Activated CD4-positive, alpha-beta T cell treated with anti-CD3 and anti-CD28 coated beads for 36 hours (primary cell): ENCODE results near the gene SEMA5A. TPM values are rescaled to one million over a fixed set of nuclear protein-coding genes. Genes with fewer than 3 reads are reported as not detected.

Source experiments
- ATAC-seq: fragments of 200-7000 bp; cut with Tn5 transposase; one replicate; pipeline ENCODE4 v1.10.0; 2021; ENCODE audit warnings: mild to moderate bottlenecking, moderate library complexity
- CTCF ChIA-PET: fragments of 350-600 bp; sonication (Branson Sonifier 250); formaldehyde crosslinking; loops from one replicate; lab custom pipeline; 2021; ENCODE audit warnings: antibody characterized with exemption; lab: Charles Lee
- POLR2A ChIA-PET: fragments of 350-600 bp; sonication (Branson Sonifier 250); formaldehyde crosslinking; loops from one replicate; lab custom pipeline; 2021; ENCODE audit warnings: antibody characterized with exemption, inconsistent platforms; lab: Charles Lee
- DNase-seq: peaks from one replicate; pipeline ENCODE4 v3.0.0-alpha.2; 2020
- H3K27ac Mint-ChIP-seq: one replicate; pipeline ENCODE4 v1.8.0; 2021; ENCODE audit warnings: mixed read lengths
- H3K27me3 Mint-ChIP-seq: one replicate; pipeline ENCODE4 v1.8.0; 2021; ENCODE audit warnings: mixed read lengths
- H3K36me3 Mint-ChIP-seq: one replicate; pipeline ENCODE4 v1.8.0; 2021; ENCODE audit warnings: low read depth, mixed read lengths
- H3K4me1 Mint-ChIP-seq: one replicate; pipeline ENCODE4 v1.8.0; 2021; ENCODE audit warnings: mixed read lengths
- H3K4me3 Mint-ChIP-seq: one replicate; pipeline ENCODE4 v1.8.0; 2021; ENCODE audit warnings: mild to moderate bottlenecking, moderate library complexity, mixed read lengths
- H3K9me3 Mint-ChIP-seq: one replicate; pipeline ENCODE4 v1.8.0; 2021; ENCODE audit warnings: low read depth, mixed read lengths
- intact Hi-C, 2 experiments: fragments of 100-400 bp; cut with DNase I in 1 of 2; cut with micrococcal nuclease in 1 of 2; formaldehyde crosslinking; loops; one replicate each; pipeline versions ENCODE4 v1.14.2 to v1.15.1; 2022 to 2024; cut with DNase I, micrococcal nuclease
- total RNA-seq, 2 experiments: library from RNA; stranded (reverse); gene quantifications; one replicate each; pipeline ENCODE4 v1.2.3, GENCODE V29; 2021

Gene SEMA5A
- total RNA-seq, 2 experiments from 2014 or later: 0.04 TPM; not detected in 1

- Mint-ChIP-seq H3K4me1 (peaks cover 3% of the 10 kb centered on the region), H3K36me3 (no peaks in the 10 kb centered on the region), H3K27me3 (no peaks in the 10 kb centered on the region), H3K4me3 (no peak overlapping the region), H3K9me3 (peaks cover 6% of the 10 kb centered on the region), H3K27ac (peak overlapping the region; percentile 19)
- POLR2A ChIA-PET: no interaction called here
- CTCF ChIA-PET: interaction anchor here (0.6 kb wide), 1 partner anchor 1036 kb away, joined by 3 read pairs; no protein-coding TSS in a partner anchor
- no peak for DNase-seq
- intact Hi-C loops: no loop called here
- ATAC-seq: no peak
Observed at GRCh38 chr5:9187614-9188013, 358.3 kb downstream of the SEMA5A start.

GRCh38 chr5:9186069-9186468, 359.8 kb downstream of the SEMA5A start:
- ATAC-seq (no peak), DNase-seq (no peak)
- intact Hi-C loops: no loop called here
- CTCF ChIA-PET: no interaction called here
- no peaks in the 10 kb centered on the region for H3K36me3 Mint-ChIP-seq
- POLR2A ChIA-PET: no interaction called here
- no peak overlapping the region for H3K4me3 Mint-ChIP-seq
- peaks cover 6% of the 10 kb centered on the region for H3K9me3 Mint-ChIP-seq
- H3K27ac Mint-ChIP-seq: no peak overlapping the region
- H3K27me3 Mint-ChIP-seq: no peaks in the 10 kb centered on the region
- H3K4me1 Mint-ChIP-seq: peaks cover 3% of the 10 kb centered on the region

GRCh38 chr5:9183992-9184391, 361.9 kb downstream of the SEMA5A start:
- no peak for ATAC-seq
- Mint-ChIP-seq H3K27me3 (no peaks in the 10 kb centered on the region), H3K9me3 (peaks cover 6% of the 10 kb centered on the region), H3K27ac (no peak overlapping the region), H3K36me3 (no peaks in the 10 kb centered on the region), H3K4me1 (peaks cover 3% of the 10 kb centered on the region), H3K4me3 (no peak overlapping the region)
- intact Hi-C loops: no loop called here
- POLR2A ChIA-PET: no interaction called here
- CTCF ChIA-PET: no interaction called here
- DNase-seq: no peak

GRCh38 chr5:9182899-9183695, 362.8 kb downstream of the SEMA5A start:
- no peak overlapping the region for H3K27ac Mint-ChIP-seq
- H3K9me3 Mint-ChIP-seq: peaks cover 6% of the 10 kb centered on the region
- H3K4me1 Mint-ChIP-seq: peaks cover under 1% of the 10 kb centered on the region
- ATAC-seq: no peak
- H3K36me3 Mint-ChIP-seq: no peaks in the 10 kb centered on the region
- intact Hi-C loops: no loop called here
- ChIA-PET CTCF (no interaction called here), POLR2A (no interaction called here)
- no peaks in the 10 kb centered on the region for H3K27me3 Mint-ChIP-seq
- no peak for DNase-seq
- no peak overlapping the region for H3K4me3 Mint-ChIP-seq

DNA sequence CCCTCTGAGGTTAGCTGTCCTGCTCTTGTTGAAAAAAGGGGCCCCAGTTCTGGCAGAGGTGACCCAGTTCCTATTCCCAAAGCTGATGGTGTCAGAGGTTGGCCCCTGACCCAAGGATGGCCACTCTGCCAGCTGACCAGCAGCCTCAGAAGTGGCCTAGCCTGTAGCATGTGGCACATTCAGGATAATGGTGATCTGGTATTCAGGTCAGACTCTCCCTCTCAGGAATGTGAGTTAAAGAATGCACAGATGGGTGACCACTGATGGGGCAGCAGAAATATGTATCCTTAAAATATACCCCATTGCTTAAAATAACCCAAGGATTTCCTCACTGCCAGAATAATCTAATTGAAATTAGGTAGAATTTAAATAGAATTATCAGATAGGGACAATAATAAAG, 369.2 kb downstream of the SEMA5A start:
- Mint-ChIP-seq H3K4me3 (no peak overlapping the region), H3K4me1 (no peaks in the 10 kb centered on the region), H3K9me3 (no peaks in the 10 kb centered on the region), H3K27me3 (no peaks in the 10 kb centered on the region), H3K36me3 (no peaks in the 10 kb centered on the region), H3K27ac (no peak overlapping the region)
- ATAC-seq: no peak
- ChIA-PET POLR2A (no interaction called here), CTCF (no interaction called here)
- DNase-seq: no peak
- intact Hi-C loops: no loop called here

- no peaks in the 10 kb centered on the region for H3K27me3 Mint-ChIP-seq
- CTCF ChIA-PET: no interaction called here
- ATAC-seq (no peak), DNase-seq (no peak)
- no peaks in the 10 kb centered on the region for H3K4me1 Mint-ChIP-seq
- no peak overlapping the region for H3K27ac Mint-ChIP-seq
- H3K9me3 Mint-ChIP-seq: no peaks in the 10 kb centered on the region
- H3K4me3 Mint-ChIP-seq: no peak overlapping the region
- no peaks in the 10 kb centered on the region for H3K36me3 Mint-ChIP-seq
- POLR2A ChIA-PET: no interaction called here
- intact Hi-C loops: no loop called here
Observed at GRCh38 chr5:9174446-9174845, 371.4 kb downstream of the SEMA5A start.

DNA sequence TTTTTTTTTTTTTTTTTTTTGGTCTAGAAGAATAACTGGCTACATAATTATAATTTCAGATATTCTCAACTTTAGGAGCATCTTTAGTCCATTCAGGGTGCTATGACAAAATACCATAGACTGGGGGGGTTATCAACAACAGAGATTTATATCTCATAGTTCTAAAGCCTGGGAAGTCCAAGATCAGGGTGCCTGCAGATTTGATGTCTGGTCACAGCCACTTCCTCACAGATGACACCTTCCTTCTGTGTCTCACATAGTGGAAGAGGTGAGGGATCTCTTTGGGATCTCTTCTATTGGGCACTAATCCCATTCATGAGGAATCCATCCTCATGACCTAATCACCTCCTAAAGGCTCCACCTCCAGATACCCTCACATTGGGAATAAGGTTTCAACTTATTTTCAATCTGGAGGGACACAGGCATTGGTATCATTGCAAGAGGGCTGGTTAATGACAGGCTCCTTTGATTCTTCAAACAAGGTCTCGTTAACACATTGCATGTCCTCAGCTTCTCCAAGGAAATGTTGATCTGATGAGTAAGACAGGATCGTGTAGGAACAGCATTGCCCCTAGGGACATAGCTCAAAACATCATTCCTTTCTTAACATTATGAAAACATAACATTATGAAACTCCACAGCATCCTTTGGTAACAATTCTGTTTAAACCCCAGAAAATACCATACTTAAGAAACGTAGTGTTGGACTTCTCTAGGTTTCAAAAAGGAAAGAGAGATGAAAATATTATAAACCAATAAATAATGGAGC, 372.4 kb downstream of the SEMA5A start:
- DNase-seq: no peak
- no peak overlapping the region for H3K4me3 Mint-ChIP-seq
- ChIA-PET CTCF (no interaction called here), POLR2A (no interaction called here)
- no peaks in the 10 kb centered on the region for H3K36me3 Mint-ChIP-seq
- no peak overlapping the region for H3K27ac Mint-ChIP-seq
- intact Hi-C loops: no loop called here
- no peaks in the 10 kb centered on the region for H3K9me3 Mint-ChIP-seq
- no peaks in the 10 kb centered on the region for H3K27me3 Mint-ChIP-seq
- no peak for ATAC-seq
- H3K4me1 Mint-ChIP-seq: no peaks in the 10 kb centered on the region

DNA sequence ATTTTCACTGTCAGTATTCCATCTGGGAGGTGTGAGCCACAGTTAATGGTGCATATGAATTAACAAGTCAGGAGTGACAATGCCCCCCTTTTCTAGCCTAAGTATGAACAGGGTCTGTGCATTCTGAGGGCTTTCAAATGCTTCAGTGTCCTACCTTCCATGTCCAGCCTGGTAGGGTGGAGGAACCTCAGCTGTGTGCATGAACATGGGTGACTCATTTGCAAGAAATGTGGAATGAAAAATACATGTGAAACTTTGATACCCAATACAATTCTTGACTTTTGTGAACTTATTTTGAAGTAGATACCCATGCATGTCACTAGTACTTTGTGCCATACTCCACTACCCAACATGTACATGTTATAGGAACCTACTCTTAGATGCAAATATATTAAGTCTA, 375.8 kb downstream of the SEMA5A start:
- Mint-ChIP-seq H3K27me3 (no peaks in the 10 kb centered on the region), H3K36me3 (no peaks in the 10 kb centered on the region), H3K4me1 (no peaks in the 10 kb centered on the region), H3K9me3 (no peaks in the 10 kb centered on the region), H3K27ac (no peak overlapping the region), H3K4me3 (no peak overlapping the region)
- DNase-seq (no peak), ATAC-seq (no peak)
- CTCF ChIA-PET: no interaction called here
- POLR2A ChIA-PET: no interaction called here
- intact Hi-C loops: no loop called here

GRCh38 chr5:9169557-9169902, 376.3 kb downstream of the SEMA5A start:
- H3K27ac Mint-ChIP-seq: no peak overlapping the region
- POLR2A ChIA-PET: no interaction called here
- CTCF ChIA-PET: no interaction called here

GRCh38 chr5:9168791-9169556, 376.9 kb downstream of the SEMA5A start:
- Mint-ChIP-seq H3K36me3 (no peaks in the 10 kb centered on the region), H3K27me3 (no peaks in the 10 kb centered on the region), H3K27ac (no peak overlapping the region), H3K4me3 (no peak overlapping the region), H3K9me3 (no peaks in the 10 kb centered on the region), H3K4me1 (no peaks in the 10 kb centered on the region)
- DNase-seq (no peak), ATAC-seq (no peak)
- POLR2A ChIA-PET: no interaction called here
- intact Hi-C loops: no loop called here
- CTCF ChIA-PET: no interaction called here

More at GRCh38 chr5:9169557-9169902, 376.3 kb downstream of the SEMA5A start:
- Mint-ChIP-seq H3K27me3 (no peaks in the 10 kb centered on the region), H3K36me3 (no peaks in the 10 kb centered on the region), H3K4me3 (no peak overlapping the region), H3K9me3 (no peaks in the 10 kb centered on the region), H3K4me1 (no peaks in the 10 kb centered on the region)
- DNase-seq: no peak
- ATAC-seq: no peak
- intact Hi-C loops: no loop called here

DNA sequence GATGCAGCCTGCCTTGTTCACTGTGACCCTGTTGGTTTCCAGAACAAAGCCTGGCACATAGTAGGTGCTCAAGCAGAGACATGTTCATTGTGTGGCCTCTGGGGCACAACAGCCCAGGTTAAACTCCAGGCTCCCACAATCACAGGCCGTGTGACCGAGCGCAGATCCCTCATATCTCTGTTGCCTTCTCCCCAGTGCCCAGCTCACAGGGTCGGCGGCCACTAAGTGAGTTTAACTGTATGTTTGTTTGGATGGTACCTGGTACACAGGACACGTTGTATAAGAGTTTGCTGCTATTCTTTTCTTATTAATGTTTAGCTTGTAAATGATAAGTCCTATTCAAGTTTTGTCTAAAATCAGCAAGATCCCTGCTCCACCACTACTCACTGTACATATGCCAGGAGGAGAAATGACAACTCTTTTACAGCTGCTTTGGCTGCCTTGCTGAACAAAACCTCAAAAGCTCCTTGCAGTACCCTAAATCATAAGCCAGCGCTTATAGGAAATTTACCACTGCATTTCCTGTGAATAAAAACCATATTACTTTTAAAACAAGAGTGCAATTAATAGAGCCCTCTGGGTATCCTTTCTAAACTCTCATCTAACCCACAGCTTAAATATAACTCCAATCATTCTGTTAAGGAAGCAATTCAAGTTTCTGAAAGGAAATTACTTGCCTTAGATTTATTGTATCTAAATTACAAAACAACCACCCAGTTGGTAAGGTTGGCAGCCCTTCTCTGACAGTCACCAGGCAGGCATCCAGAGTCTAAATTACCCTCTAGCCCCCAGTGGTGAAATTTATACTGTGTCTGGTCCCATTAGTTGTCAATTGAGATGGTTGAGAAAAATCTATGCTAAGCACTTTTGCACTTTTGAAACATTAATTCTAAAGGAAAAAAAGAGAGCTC, 379.4 kb downstream of the SEMA5A start:
- no peaks in the 10 kb centered on the region for H3K4me1 Mint-ChIP-seq
- H3K36me3 Mint-ChIP-seq: no peaks in the 10 kb centered on the region
- intact Hi-C loops: no loop called here
- no peak overlapping the region for H3K27ac Mint-ChIP-seq
- H3K4me3 Mint-ChIP-seq: no peak overlapping the region
- ATAC-seq (no peak), DNase-seq (no peak)
- no peaks in the 10 kb centered on the region for H3K27me3 Mint-ChIP-seq
- no peaks in the 10 kb centered on the region for H3K9me3 Mint-ChIP-seq
- CTCF ChIA-PET: interaction anchor here (0.6 kb wide), 1 partner anchor 18 kb away, joined by 3 read pairs; no protein-coding TSS in a partner anchor
- POLR2A ChIA-PET: no interaction called here
